Neural cell (in vitro differentiated cells): ENCODE data around the gene GOT1. TPM values are rescaled to one million over a fixed set of nuclear protein-coding genes. Genes with fewer than 3 reads are reported as not detected.

Source experiments
- H2AFZ ChIP-seq: fragments of 200-600, 300-800 bp; sonication (generic), shearing (Covaris generic); 2 replicates; pipeline ENCODE4 v1.6.0; 2014; ENCODE audit warnings: low read depth, mild to moderate bottlenecking, antibody characterized with exemption, low read length, moderate library complexity
- H3F3A ChIP-seq: fragments of 200-600 bp; shearing (Covaris generic); 2 replicates; pipeline ENCODE4 v1.6.1; 2016; ENCODE audit warnings: mild to moderate bottlenecking, moderate library complexity, mixed read lengths, antibody characterized with exemption, low read length; ENCODE audit not compliant: insufficient read depth, poor library complexity, severe bottlenecking
- H3K27ac ChIP-seq: fragments of 200-600, 300-800 bp; sonication (generic), shearing (Covaris generic); 2 replicates; pipeline ENCODE4 v1.5.1; 2014; ENCODE audit warnings: mild to moderate bottlenecking, low read length, moderate library complexity
- H3K27me3 ChIP-seq: fragments of 300-800, 200-600 bp; sonication (generic), shearing (Covaris generic); 2 replicates; pipeline ENCODE4 v1.6.0; 2014; ENCODE audit warnings: mild to moderate bottlenecking, low read depth, low read length, moderate library complexity; ENCODE audit not compliant: insufficient read depth
- H3K36me3 ChIP-seq: fragments of 300-800, 200-600 bp; sonication (generic), shearing (Covaris generic); 2 replicates; pipeline ENCODE4 v1.5.1; 2014; ENCODE audit warnings: mild to moderate bottlenecking, antibody characterized with exemption, low read length, moderate library complexity; ENCODE audit not compliant: insufficient read depth
- H3K4me2 ChIP-seq: fragments of 300-800, 200-600 bp; sonication (generic), shearing (Covaris generic); 2 replicates; pipeline ENCODE4 v1.6.0; 2014; ENCODE audit warnings: mild to moderate bottlenecking, low read length
- H3K4me3 ChIP-seq: fragments of 300-800, 200-600 bp; sonication (generic), shearing (Covaris generic); 2 replicates; pipeline ENCODE4 v1.5.1; 2014; ENCODE audit warnings: mild to moderate bottlenecking, low read length, moderate library complexity
- H3K79me2 ChIP-seq: fragments of 200-600 bp; shearing (Covaris generic); replicated peaks from 2 replicates; pipeline ENCODE4 v1.6.0; 2014; ENCODE audit warnings: mild to moderate bottlenecking, low read length, moderate library complexity; ENCODE audit not compliant: insufficient read depth
- H3K9ac ChIP-seq: fragments of 300-800, 200-600 bp; sonication (generic), shearing (Covaris generic); 2 replicates; pipeline ENCODE4 v1.6.1; 2016; ENCODE audit warnings: mild to moderate bottlenecking, low read length, mixed read lengths
- H3K9me2 ChIP-seq: fragments of 200-600 bp; shearing (Covaris generic); 2 replicates; pipeline ENCODE4 v1.6.1; 2016; ENCODE audit warnings: mild to moderate bottlenecking, low read length, mixed read lengths; ENCODE audit not compliant: insufficient read depth
- H3K9me3 ChIP-seq: fragments of 200-600, 300-800 bp; sonication (generic), shearing (Covaris generic); 2 replicates; pipeline ENCODE4 v1.6.1; 2016; ENCODE audit warnings: mild to moderate bottlenecking, mixed run types, low read length, moderate library complexity, mixed read lengths
- H4K20me1 ChIP-seq: fragments of 200-600 bp; shearing (Covaris generic); 2 replicates; pipeline ENCODE4 v1.6.1; 2016; ENCODE audit warnings: mild to moderate bottlenecking, mixed run types; ENCODE audit not compliant: insufficient read depth
- CTCF ChIP-seq: fragments of 450-650 bp; IDR thresholded peaks from 2 replicates; pipeline ENCODE4 v1.5.1; 2014; ENCODE audit warnings: antibody characterized with exemption, mild to moderate bottlenecking, moderate library complexity; ENCODE audit not compliant: poor library complexity, severe bottlenecking
- EP300 ChIP-seq: fragments of 450-650 bp; conservative IDR thresholded peaks from 2 replicates; pipeline ENCODE4 v1.6.1; 2014; ENCODE audit warnings: antibody characterized with exemption, mild to moderate bottlenecking, moderate library complexity; ENCODE audit not compliant: poor library complexity, severe bottlenecking
- EZH2 ChIP-seq: fragments of 200-600, 300-800 bp; shearing (Covaris generic), sonication (generic); IDR thresholded peaks from 2 replicates; pipeline ENCODE4 v1.6.1; 2014; ENCODE audit warnings: antibody characterized with exemption, low read length, borderline replicate concordance, mild to moderate bottlenecking; ENCODE audit not compliant: insufficient read depth, poor library complexity, severe bottlenecking
- MXI1 ChIP-seq: fragments of 450-650 bp; conservative IDR thresholded peaks from 2 replicates; pipeline ENCODE4 v1.6.1; 2014; ENCODE audit warnings: antibody characterized with exemption, mild to moderate bottlenecking; ENCODE audit not compliant: poor library complexity, severe bottlenecking
- POLR2AphosphoS5 ChIP-seq: IDR thresholded peaks from 2 replicates; pipeline ENCODE4 v1.6.1; 2012
- RAD21 ChIP-seq: fragments of 450-650 bp; conservative IDR thresholded peaks from 2 replicates; pipeline ENCODE4 v1.6.1; 2014; ENCODE audit warnings: antibody characterized with exemption, mild to moderate bottlenecking, moderate library complexity
- REST ChIP-seq: IDR thresholded peaks from 2 replicates; pipeline ENCODE4 v1.6.1; 2012; ENCODE audit warnings: borderline replicate concordance
- SMC3 ChIP-seq: fragments of 450-650 bp; conservative IDR thresholded peaks from 2 replicates; pipeline ENCODE4 v1.6.1; 2014; ENCODE audit warnings: antibody characterized with exemption, mild to moderate bottlenecking, moderate library complexity; ENCODE audit not compliant: poor library complexity
- TAF1 ChIP-seq: IDR thresholded peaks from 2 replicates; pipeline ENCODE4 v1.6.1; 2012; ENCODE audit warnings: low read depth
- polyA plus RNA-seq: library from polyadenylated mRNA; depleted of rRNA; stranded (reverse); fragments of >200 nt; gene quantifications from 2 replicates; pipeline ENCODE4 v1.2.3, GENCODE V29; 2014

Gene GOT1
- polyA plus RNA-seq, 1 donor from 2014 or later: 43.6 TPM

GRCh38 chr10:99403674-99404073, 26.8 kb downstream of the GOT1 start:
- Histone ChIP-seq H3K4me2 (no peak overlapping the region), H3K9me3 (no peaks in the 10 kb centered on the region), H3K9ac (no peak overlapping the region), H3K36me3 (no peaks in the 10 kb centered on the region), H3K27ac (no peak overlapping the region), H4K20me1 (no peaks in the 10 kb centered on the region), H3K79me2 (no peaks in the 10 kb centered on the region), H2AFZ (no peak overlapping the region), H3K9me2 (no peaks in the 10 kb centered on the region), H3F3A (no peaks in the 10 kb centered on the region), H3K27me3 (no peaks in the 10 kb centered on the region), H3K4me3 (no peak overlapping the region)
- no peak for TF ChIP-seq EP300
- TF ChIP-seq RAD21: no peak
- TF ChIP-seq POLR2AphosphoS5: no peak
- TF ChIP-seq MXI1: no peak
- no peak for TF ChIP-seq EZH2
- no peak for TF ChIP-seq CTCF
- no peak for TF ChIP-seq SMC3

GRCh38 chr10:99399664-99400063, 30.8 kb downstream of the GOT1 start:
- Histone ChIP-seq H3K9me2 (no peaks in the 10 kb centered on the region), H4K20me1 (no peaks in the 10 kb centered on the region), H3K27me3 (no peaks in the 10 kb centered on the region), H2AFZ (no peak overlapping the region), H3K9ac (no peak overlapping the region), H3K36me3 (no peaks in the 10 kb centered on the region), H3K4me3 (no peak overlapping the region), H3F3A (no peaks in the 10 kb centered on the region), H3K27ac (no peak overlapping the region), H3K79me2 (no peaks in the 10 kb centered on the region), H3K9me3 (no peaks in the 10 kb centered on the region), H3K4me2 (no peak overlapping the region)
- TF ChIP-seq SMC3 (no peak), MXI1 (no peak), POLR2AphosphoS5 (no peak), EP300 (no peak), REST (no peak), RAD21 (no peak), EZH2 (no peak), CTCF (no peak), TAF1 (no peak)
